GM19035 (cell line): ENCODE data around the gene NLGN2.
"Not testable (repeated sequence)": the region's sequence is repeated elsewhere in the genome, so short reads cannot be mapped to it uniquely, and the experiment has no call there.

Experiments
- ATAC-seq: cut with Tn5 transposase; IDR thresholded peaks from one replicate; pipeline ENCODE4 v1.9.1; 2021; ENCODE audit not compliant: unreplicated experiment

The NLGN2 gene

DNA sequence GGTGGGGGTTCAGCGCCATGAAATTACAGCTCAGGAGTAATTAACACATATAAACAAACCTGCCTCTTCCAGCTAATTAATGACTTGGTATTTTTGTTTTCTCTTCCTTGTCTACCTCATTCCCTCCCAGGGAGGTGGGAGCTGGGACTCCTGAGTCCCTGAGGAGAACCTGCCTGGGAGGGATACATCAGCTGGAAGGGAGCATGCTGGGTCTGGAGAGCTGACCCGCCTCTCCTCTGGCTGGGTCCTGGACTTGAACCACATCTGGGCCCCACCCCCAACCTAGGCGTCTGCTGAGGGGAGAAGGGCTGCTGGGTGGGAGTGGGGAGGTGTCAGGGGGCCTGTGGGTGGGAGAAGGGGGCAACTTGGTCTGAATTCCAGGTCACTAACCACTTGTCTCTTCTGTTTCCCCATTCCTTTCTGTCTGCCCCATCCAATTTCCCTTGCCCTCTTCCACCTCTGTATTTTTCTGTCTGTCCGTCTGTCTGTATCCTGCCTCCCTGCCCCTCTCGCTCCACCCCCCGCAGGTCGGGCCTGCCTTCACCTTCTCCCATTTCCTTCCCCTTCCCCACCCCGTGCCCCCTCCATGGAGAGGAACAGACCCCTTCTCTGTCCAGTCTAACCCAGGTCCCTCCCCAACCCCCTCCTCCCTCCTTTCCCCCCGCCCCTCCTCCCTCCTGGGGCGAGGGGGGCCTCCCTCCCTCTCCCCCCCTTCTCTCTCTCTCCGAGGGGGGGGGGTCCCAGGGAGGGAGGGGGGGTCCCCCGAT is at the start of gene NLGN2:
NLGN2 (plus strand) TSS at position 361 of the 767 bp plus-strand sequence. CDS start 411 bp downstream, outside the sequence.
- no peak for ATAC-seq

DNA sequence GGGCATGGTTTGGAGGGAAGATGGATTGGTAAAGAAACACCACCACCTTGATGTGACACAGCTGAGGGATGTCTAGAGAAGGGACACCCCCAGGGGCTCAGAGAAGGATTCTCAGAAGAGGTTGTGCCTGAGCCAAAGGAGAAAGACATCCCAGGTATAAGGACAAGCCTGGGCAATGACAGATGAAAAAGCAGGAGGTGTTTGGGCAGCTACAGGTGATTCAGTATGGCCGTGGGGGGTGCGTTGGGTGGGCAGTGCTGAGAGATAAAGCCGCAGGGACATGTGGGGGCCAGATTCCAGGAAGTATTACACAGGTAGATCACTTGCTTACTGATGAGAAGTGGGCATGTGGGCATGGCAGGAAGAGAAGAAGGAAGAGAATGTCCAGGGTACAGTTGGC is 45.7 kb upstream of the NLGN2 start:
- ATAC-seq: no peak

DNA sequence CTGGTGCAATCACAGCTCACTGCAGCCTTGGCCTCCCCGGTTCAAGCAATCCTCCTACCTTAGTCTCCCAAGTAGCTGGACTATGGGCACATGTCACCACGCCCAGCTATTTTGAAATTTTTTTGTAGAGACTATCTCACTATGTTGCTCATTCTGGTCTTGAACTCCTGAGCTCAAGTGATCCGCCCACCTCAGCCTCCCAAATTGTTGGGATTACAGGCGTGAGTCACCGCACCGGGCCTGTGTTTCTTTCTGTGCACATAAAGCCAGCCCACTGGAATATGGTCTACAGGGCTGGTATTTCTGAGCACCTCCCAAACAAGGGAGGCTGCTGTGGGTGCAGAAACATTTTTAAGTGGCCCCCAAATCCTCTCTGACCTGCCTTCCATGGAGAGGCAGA is 44.3 kb upstream of the NLGN2 start:
- no peak for ATAC-seq

DNA sequence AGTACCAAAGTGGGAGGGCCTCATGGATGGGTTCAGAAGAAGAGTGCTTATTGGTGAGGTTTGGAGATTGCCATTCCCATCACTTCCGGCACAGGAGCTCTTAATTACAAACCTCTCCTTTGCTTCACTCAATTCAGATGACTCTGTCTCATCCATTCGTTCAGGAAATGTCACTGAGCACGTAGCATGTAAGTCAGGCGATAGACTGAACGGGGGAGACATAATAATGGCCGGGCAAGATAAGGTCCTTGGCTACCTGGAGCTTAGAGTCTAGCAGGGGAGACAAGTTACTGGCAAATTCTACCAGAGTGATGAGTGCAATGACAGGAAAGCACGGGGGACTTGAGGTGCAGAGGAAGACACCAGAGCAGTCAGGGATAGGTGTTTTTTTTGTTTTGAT is 41.7 kb upstream of the NLGN2 start:
- ATAC-seq: not testable (repeated sequence)

DNA sequence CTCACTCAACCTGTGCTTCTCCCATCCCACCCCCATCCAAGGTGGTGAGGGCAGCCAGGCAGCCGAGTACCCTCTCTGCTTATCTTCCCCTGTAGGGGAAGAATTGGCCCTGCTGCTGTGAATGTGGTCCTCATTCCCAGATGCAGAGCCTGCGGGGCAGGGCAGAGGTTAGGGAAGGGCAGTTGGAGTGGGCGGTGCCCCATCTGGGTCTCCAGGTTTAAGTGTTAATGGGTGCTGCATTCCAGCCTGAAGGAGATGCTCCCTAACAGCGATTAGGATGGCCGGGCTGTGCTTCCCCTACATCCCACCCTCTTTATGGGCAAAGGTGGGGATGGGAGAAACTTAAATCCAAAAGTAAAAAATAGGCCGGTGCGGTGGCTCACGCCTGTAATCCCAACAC is 40.6 kb upstream of the NLGN2 start:
- ATAC-seq: no peak

DNA sequence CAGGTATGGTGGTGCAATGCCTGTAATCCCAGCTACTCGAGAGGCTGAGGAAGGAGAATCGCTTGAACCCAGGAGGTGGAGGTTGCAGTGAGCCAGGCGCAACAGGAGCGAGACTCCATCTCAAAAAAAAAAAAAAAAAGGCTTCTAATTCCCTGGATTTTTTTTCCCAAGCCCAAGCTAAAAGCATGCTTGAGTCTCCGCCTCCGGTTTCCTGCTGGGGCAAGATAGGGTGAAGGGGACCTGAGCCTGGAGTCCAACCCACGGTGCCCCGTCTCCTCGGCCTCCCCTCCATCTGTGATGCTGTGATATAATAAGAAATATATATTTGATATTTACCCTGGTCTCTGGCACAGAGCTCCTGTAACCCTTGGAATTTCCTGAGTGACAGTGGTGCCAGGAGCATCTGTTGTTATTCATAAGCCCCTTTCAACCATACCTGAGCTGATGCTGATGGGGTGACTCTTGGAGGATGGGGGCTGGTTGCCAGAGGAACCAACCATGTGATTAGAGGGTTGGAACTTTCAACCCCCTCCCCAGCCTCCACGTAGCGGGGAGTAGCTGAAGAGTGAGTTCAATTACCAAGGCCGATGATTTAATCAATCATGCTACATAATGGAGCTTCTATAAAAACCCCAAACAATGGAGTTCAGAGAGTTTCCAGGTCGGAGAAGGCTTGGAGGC is 39.6 kb upstream of the NLGN2 start:
- ATAC-seq: no peak

DNA sequence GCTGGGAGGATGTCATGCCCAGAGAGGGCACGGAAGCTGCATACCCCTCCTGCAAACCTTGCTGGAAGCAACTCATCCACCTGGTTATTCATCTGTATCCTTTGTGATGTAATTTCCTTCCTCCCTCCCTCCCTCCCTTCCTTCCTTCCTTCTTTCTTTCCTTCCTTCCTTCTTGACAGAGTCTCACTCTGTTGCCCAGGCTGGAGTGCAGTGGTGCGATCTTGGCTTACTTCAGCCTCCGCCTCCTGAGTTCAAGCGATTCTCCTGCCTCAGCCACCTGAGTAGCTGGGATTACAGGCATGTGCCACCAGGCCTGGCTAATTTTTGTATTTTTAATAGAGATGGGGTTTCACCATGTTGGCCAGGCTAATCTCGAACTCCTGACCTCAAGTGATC is 39.0 kb upstream of the NLGN2 start:
- not testable (repeated sequence) for ATAC-seq

DNA sequence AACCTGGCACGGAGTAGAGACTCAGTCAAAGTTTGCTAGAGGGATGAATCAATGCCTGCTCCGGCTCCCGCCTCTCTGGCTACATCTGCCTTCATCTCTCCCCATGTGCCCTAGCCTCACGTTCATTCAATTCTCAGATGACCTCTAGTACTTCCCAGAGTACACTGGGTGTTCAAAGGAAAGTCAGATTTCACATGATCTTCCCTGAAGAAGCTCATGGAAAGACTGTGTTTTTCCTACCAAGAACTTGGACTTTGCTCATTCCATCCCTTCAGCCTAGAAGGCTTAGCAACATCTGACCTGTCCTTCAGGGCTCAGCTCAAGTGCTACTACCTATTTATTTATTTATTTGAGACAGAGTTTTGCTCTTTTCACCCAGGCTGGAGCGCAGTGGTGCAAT is 37.8 kb upstream of the NLGN2 start:
- ATAC-seq: no peak

DNA sequence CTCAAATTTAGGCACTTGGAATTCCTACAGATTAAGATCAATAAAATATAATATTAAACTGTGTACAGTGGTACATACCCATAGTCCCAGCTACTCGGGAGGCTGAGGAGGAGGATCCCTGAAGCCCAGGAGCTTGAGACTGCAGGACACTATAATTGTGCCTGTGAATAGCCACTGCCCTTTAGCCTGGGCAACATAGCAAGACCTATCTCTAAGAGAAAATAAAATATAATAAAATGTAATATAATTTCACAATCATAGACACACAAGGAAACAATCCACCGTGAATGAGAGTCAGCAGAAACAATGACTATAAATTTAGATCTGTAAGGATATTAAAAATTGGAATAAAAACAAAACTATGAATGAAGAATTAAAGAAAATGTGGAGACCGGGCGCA is 36.8 kb upstream of the NLGN2 start:
- ATAC-seq: no peak

DNA sequence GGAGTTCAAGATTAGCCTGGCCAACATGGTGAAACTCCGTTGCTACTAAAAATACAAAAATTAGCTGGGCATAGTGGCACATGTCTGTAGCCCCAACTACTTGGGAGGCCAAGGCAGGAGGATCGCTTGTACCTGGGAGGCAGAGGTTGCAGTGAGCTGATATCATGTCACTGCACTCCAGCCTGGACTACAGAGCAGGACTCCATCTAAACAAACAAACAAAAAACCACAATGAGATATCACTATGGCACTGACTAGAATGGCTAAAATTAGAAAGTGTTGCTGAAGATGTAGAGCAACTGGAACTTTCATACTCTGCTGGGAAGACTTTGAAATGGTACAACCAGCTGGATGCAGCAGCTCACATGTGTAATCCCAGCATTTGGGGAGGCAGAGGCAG is 33.3 kb upstream of the NLGN2 start:
- no peak for ATAC-seq

DNA sequence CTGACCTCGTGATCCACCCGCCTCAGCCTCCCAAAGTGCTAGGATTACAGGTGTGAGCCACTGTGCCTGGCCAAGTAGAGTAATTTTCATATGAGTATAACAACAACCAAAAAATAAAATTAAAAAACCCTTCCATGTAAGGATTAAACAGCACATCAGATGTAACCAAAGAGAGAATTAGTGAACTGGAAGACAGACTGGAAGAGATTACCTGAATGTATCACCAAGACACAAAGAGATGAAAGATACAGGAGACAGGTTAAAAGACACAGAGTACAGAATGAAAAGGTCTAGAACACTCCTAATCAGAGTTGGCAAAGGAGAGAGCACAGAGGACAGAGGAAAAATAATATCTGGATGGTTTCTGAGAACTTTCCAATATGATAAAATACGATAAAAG is 28.5 kb upstream of the NLGN2 start:
- no peak for ATAC-seq

DNA sequence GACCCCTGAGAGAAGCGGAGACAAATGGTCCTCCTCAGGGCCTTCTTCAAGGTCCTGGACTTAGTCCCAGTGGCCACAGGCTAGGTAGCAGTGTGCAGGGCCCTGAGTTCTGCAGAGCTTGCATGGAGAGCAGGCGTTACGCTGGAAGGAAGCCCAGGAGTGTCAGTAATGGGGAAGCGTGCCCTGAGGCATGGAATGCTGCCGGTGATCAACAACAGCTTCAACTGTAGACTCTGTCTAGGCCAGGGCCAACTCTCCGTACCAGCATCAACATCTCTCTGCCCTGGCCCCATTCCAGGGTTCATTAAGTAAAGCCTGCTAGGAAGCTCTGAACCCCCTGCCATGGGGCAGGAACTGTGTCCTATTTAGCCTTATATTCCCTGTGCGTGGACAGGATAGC is 27.3 kb upstream of the NLGN2 start:
- ATAC-seq: no peak

DNA sequence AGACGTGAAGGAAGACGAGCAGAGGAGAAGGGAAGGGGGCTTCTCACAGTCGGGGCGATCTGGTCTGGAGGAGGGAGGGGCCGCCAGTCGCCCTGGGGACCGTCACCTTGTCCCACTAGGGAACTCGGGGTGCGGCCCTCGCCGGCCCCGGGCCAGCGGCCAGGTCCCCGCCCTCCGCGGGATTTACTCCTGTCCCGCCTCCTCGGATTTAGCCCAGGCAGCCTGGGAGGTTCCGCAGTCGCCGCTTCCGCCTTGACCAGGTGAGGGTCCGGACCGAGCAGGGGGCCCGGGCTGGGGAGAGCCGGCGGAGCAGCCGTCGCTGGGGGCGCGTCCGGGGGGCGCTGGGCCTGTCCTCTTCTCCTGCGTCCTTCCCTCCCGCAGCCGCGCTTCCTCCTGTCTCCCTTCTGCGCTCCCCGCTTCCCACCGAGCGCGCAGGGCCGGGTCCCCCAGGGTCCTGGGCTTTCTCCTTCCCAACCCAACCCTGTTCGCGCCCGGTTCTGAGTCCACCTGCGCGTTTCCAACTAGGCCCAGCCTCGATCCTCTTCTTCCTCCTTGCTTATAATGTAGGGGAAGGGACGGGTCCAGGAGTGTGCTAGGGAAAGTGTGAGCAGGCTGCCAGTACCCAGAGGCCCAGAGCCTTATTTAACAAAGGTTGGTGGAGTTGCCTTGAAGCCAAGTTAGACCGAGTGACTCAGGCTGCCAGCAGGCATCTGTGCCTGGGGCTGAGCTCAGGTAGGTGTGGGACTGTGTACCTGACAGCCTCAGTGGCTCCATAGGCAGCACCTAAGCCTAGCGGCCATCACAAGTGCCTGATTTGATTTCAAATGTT is 26.6 kb upstream of the NLGN2 start, which contains the start of gene TNK1:
TNK1 (plus strand) TSS at position 235 of the 829 bp plus-strand sequence. CDS start 1,838 bp downstream, outside the sequence.
- no peak for ATAC-seq

DNA sequence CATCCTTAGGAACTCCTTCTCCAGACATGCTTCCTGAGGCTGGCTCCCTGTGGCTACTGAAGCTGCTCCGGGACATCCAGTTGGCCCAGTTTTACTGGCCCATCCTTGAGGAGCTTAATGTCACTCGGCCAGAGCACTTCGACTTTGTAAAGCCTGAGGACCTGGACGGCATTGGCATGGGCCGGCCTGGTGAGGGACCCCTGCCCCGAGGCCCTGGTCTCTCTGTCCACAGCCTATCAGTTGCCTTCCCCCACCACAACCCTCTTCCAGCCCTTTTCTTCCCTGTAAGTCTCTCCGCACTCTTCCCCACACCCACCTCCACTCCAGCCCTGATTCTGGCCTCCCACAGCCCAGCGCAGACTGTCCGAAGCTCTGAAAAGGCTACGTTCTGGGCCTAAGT is 24.7 kb upstream of the NLGN2 start:
- no peak for ATAC-seq

DNA sequence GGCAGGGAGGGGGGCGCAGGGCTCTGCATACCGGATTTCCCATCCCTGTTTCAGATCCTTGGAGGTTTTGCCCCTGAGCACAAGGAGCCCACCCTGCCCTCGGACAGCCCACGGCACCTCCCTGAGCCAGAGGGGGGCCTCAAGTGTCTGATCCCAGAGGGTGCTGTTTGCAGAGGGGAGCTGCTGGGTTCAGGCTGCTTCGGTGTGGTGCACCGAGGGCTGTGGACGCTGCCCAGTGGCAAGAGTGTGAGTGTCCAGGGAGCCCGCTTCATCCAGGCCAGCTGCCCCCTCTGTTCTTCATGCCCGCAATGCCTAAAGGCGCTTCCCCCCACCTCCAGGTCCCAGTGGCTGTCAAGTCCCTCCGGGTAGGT is 24.3 kb upstream of the NLGN2 start:
- ATAC-seq: no peak

DNA sequence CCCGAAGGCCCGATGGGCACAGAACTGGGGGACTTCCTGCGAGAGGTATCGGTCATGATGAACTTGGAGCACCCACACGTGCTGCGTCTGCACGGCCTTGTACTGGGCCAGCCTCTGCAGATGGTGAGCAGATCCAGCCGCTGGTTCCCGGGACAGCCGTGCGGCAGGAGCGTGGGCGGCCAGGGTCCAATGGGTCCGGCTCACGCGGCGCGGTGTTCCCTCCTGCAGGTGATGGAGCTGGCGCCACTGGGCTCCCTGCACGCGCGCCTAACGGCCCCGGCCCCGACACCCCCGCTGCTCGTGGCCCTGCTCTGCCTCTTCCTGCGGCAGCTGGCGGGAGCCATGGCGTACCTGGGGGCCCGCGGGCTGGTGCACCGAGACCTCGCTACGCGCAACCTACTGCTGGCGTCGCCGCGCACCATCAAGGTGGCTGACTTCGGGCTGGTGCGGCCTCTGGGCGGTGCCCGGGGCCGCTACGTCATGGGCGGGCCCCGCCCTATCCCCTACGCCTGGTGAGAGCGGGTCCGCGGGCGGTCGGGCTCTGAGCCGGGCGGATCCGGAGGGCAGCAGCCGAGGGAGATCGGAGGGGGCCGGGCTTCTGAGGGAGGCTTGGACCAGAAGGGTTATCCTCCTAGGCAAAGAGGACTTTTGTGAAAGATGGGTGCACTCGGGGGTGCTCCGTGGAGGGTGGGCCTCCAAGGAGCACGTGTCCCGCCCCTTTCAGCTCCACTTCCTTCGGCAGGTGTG is 23.7 kb upstream of the NLGN2 start:
- ATAC-seq: peak; percentile 68

DNA sequence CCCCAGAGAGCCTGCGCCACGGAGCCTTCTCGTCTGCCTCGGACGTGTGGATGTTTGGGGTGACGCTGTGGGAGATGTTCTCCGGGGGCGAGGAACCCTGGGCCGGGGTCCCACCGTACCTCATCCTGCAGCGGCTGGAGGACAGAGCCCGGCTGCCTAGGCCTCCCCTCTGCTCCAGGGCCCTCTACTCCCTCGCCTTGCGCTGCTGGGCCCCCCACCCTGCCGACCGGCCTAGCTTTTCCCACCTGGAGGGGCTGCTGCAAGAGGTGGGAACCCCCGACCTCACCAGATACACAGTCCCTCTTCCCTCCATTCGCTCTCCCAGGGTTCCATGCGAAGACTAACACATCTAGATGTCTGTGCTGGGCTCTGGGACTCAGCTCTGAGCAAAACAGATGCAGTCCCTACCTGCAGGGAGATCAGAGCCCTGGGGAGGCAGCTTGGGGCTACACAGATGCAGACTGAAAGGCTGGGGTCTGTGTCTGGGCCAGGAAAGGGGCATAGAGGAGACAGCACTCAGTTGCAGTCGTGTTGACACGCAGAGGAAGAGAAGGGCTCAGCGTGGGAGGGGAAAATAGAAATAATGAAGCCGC is 23.1 kb upstream of the NLGN2 start:
- ATAC-seq: no peak

DNA sequence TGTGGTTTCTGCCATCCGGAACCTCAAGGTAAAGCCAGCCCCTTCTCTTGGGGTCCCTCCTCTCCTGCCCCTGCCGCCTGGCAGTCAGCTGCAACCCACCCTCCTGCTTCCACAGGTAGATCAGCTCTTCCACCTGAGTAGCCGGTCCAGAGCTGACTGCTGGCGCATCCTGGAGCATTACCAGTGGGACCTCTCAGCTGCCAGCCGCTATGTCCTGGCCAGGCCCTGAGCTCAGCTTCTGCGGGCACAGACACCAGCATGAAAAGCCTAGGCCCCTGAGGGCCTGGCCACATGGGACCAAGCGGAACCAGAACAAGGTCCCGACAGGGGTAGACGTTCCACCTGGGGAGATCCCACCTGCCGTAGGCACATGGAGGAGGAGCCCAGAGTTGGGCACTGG is 18.8 kb upstream of the NLGN2 start:
- no peak for ATAC-seq

DNA sequence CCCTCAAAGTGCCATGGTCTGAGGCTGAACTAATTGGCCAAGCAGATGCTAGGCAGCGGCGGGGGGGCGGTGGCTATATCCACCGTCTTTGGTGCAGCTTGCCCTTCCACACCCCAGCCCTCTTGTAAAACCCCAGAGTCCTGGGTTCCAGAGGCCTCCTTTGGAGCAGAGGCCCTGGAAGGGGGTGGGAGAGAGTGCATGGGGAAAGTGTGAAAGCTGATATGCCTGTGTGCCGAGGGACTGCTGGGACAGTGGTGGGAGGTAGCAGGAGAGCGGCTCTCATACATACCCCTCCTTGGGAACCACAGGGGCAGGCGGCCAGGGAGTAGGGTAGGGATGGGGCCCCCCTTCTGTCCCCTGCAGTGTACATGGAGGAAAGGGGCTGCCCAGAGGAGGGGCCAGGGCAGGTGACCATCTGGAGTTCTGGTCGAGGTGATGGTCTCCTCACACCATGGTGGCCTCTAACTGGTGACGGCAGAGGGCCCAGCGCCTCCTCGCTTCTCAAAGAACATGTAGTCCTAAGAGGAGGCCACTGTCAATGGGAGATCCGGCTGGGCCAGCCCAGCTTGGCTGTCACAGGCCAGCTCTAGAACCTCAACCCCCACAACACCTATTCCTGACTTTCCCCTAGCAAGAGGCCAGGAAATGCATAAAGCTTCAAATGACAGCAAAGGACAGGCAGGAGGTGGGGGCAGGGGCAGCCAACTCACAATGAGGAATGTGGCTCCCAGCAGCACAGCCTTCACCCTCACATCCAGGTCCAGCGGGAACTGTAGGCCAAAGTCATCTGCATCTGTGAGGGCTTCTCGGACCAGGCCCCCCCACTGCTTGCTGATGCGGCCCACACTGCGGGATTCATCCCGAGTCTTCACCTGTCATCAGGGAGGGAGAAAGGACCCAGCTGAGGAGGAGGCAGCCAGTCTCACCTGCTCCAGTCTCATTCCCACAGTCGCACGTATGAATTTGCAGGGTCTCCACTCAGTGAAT is 17.4 kb upstream of the NLGN2 start:
- ATAC-seq: no peak
